GM19455 (cell line): ENCODE results near the gene ABCC3.

ENCODE experiments used
- ATAC-seq: cut with Tn5 transposase; IDR thresholded peaks from one replicate; pipeline ENCODE4 v1.9.1; 2021; ENCODE audit not compliant: unreplicated experiment

Gene ABCC3

GRCh38 chr17:50607522-50608175 lies 27.0 kb upstream of the ABCC3 start:
- no peak for ATAC-seq

GRCh38 chr17:50608700-50609379 lies 25.8 kb upstream of the ABCC3 start:
- ATAC-seq, result no peak

GRCh38 chr17:50609380-50610074 lies 25.2 kb upstream of the ABCC3 start:
- ATAC-seq, result no peak

GRCh38 chr17:50611634-50612033 lies 23.0 kb upstream of the ABCC3 start:
- no peak for ATAC-seq

- no peak for ATAC-seq
Measured at GRCh38 chr17:50612281-50612680, 22.4 kb upstream of the ABCC3 start.

- ATAC-seq, result no peak
Measured at GRCh38 chr17:50613007-50613992, 21.4 kb upstream of the ABCC3 start.

- no peak for ATAC-seq
Measured at GRCh38 chr17:50614471-50615051, 20.1 kb upstream of the ABCC3 start.

- ATAC-seq, result no peak
Measured at GRCh38 chr17:50615828-50616227, 18.9 kb upstream of the ABCC3 start.

- no peak for ATAC-seq
Measured at GRCh38 chr17:50618300-50618699, 16.4 kb upstream of the ABCC3 start.

GRCh38 chr17:50618941-50619340 lies 15.7 kb upstream of the ABCC3 start:
- no peak for ATAC-seq

GRCh38 chr17:50619489-50619888 lies 15.2 kb upstream of the ABCC3 start:
- no peak for ATAC-seq

GRCh38 chr17:50620237-50620636 lies 14.4 kb upstream of the ABCC3 start:
- ATAC-seq, result no peak

GRCh38 chr17:50620858-50621257 lies 13.8 kb upstream of the ABCC3 start:
- no peak for ATAC-seq

- no peak for ATAC-seq
Measured at GRCh38 chr17:50621574-50622031, 13.1 kb upstream of the ABCC3 start.

GRCh38 chr17:50624321-50624934 lies 10.3 kb upstream of the ABCC3 start:
- ATAC-seq, result no peak

- no peak for ATAC-seq
Measured at GRCh38 chr17:50625032-50625871, 9.4 kb upstream of the ABCC3 start.

GRCh38 chr17:50626037-50626574 lies 8.6 kb upstream of the ABCC3 start:
- no peak for ATAC-seq

- no peak for ATAC-seq
Measured at GRCh38 chr17:50627036-50627781, 7.5 kb upstream of the ABCC3 start.
